Vagina (tissue), 2 donors: Measurements from ENCODE around the gene ATP8B1. TPM values are rescaled to one million over a fixed set of nuclear protein-coding genes. Genes with fewer than 3 reads are reported as not detected.
A peak's percentile ranks its signal among the peaks of the same experiment; 100 is the strongest.

Source experiments
- DNase-seq, 2 donors: peaks; one replicate each; pipeline ENCODE4 v3.0.0-alpha.2; 2017; ENCODE audit errors: extremely low spot score in 2 of 2
- H3K27ac ChIP-seq: fragments of 200-600 bp; sonication (generic); one replicate; pipeline ENCODE4 v1.5.1; 2019
- H3K27me3 ChIP-seq: fragments of 200-600 bp; sonication (generic); one replicate; pipeline ENCODE4 v1.5.1; 2019
- H3K36me3 ChIP-seq, 2 donors: fragments of 200-600 bp; sonication (generic); one replicate each; pipeline ENCODE4 v1.5.1; 2017 to 2019
- H3K4me1 ChIP-seq: fragments of 200-600 bp; sonication (generic); one replicate; pipeline ENCODE4 v1.5.1; 2019
- H3K4me3 ChIP-seq, 2 donors: fragments of 200-600 bp; sonication (generic); 1 replicate in 1 of 2; 2 replicates in 1 of 2; pipeline ENCODE4 v1.5.1; 2016 to 2019
- H3K9me3 ChIP-seq: fragments of 200-600 bp; sonication (generic); one replicate; pipeline ENCODE4 v1.5.1; 2019
- CTCF ChIP-seq, 3 experiments: fragments of 450-650 bp in 2 of 3; fragments of 200-600 bp in 1 of 3; sonication (generic) in 1 of 3; IDR thresholded peaks; one replicate each; pipeline ENCODE4 v1.5.1; 2017 to 2019; ENCODE audit warnings: antibody characterized with exemption in 3 of 3, mild to moderate bottlenecking in 2 of 3, moderate library complexity in 2 of 3
- POLR2A ChIP-seq, 2 donors: fragments of 450-650 bp; IDR thresholded peaks; one replicate each; pipeline ENCODE4 v1.6.1; 2017; ENCODE audit warnings: antibody characterized with exemption in 2 of 2, mild to moderate bottlenecking in 2 of 2, moderate library complexity in 2 of 2
- POLR2AphosphoS5 ChIP-seq, 2 donors: sonication (generic); formaldehyde crosslinking; IDR thresholded peaks; one replicate each; pipeline ENCODE4 v1.9.0; 2017; ENCODE audit warnings: antibody characterized with exemption in 2 of 2, mild to moderate bottlenecking in 2 of 2, low read depth in 1 of 2; ENCODE audit not compliant: insufficient read depth in 1 of 2
- intact Hi-C: fragments of 100-400 bp; cut with DNase I; formaldehyde crosslinking; loops from one replicate; pipeline ENCODE4 v1.15.1; 2023
- total RNA-seq: library from RNA; depleted of rRNA; stranded (reverse); fragments of >200 nt; gene quantifications from one replicate; pipeline ENCODE4 v1.2.3, GENCODE V29; 2016

The ATP8B1 gene
- total RNA-seq, 1 donor from 2014 or later = 41.5 TPM

- H3K36me3 ChIP-seq = peaks cover 0 to 13% of the 10 kb centered on the region in 2 donors
- no peak for DNase-seq
- H3K4me1 ChIP-seq = peaks cover 17% of the 10 kb centered on the region
- H3K4me3 ChIP-seq = no peak overlapping the region
- intact Hi-C loops = no loop called here
- H3K27ac ChIP-seq = no peak overlapping the region
- TF ChIP-seq POLR2AphosphoS5 (IDR thresholded peaks at IDR 0.05; ENCODE audit: insufficient read depth in 1 of 2, low read depth in 1 of 2) = peak in 1 of 2 donors; percentile 11
- TF ChIP-seq CTCF (IDR thresholded peaks at IDR 0.05) = no peak
- no peak for TF ChIP-seq POLR2A (IDR thresholded peaks at IDR 0.05)
- H3K27me3 ChIP-seq = no peaks in the 10 kb centered on the region
- no peaks in the 10 kb centered on the region for H3K9me3 ChIP-seq
Observed at GRCh38 chr18:57668021-57668420, 135.1 kb downstream of the ATP8B1 start.

GRCh38 chr18:57666818-57667497 is 136.2 kb downstream of the ATP8B1 start:
- intact Hi-C loops = no loop called here
- no peak for TF ChIP-seq POLR2A (IDR thresholded peaks at IDR 0.05)
- TF ChIP-seq POLR2AphosphoS5 (IDR thresholded peaks at IDR 0.05; ENCODE audit: insufficient read depth in 1 of 2, low read depth in 1 of 2) = no peak
- no peak for TF ChIP-seq CTCF (IDR thresholded peaks at IDR 0.05)
- Histone ChIP-seq H3K4me3 (no peak overlapping the region), H3K27ac (peak overlapping the region; percentile 14), H3K9me3 (no peaks in the 10 kb centered on the region), H3K27me3 (no peaks in the 10 kb centered on the region), H3K36me3 (peaks cover 0 to 14% of the 10 kb centered on the region in 2 donors), H3K4me1 (peaks cover 17% of the 10 kb centered on the region)
- DNase-seq = no peak

GRCh38 chr18:57664568-57665165 is 138.4 kb downstream of the ATP8B1 start:
- TF ChIP-seq POLR2AphosphoS5 (IDR thresholded peaks at IDR 0.05; ENCODE audit: insufficient read depth in 1 of 2, low read depth in 1 of 2) = no peak
- H3K27me3 ChIP-seq = no peaks in the 10 kb centered on the region
- DNase-seq = no peak
- no peak overlapping the region for H3K27ac ChIP-seq
- H3K4me3 ChIP-seq = no peak overlapping the region
- no peaks in the 10 kb centered on the region for H3K9me3 ChIP-seq
- H3K4me1 ChIP-seq = peaks cover 17% of the 10 kb centered on the region
- H3K36me3 ChIP-seq = peaks cover 0 to 22% of the 10 kb centered on the region in 2 donors
- intact Hi-C loops = no loop called here

- H3K4me3 ChIP-seq = no peak overlapping the region
- peaks cover 0 to 46% of the 10 kb centered on the region in 2 donors for H3K36me3 ChIP-seq
- peaks cover 5% of the 10 kb centered on the region for H3K4me1 ChIP-seq
- no peak overlapping the region for H3K27ac ChIP-seq
- no peak for DNase-seq
- no peak for TF ChIP-seq POLR2AphosphoS5 (IDR thresholded peaks at IDR 0.05; ENCODE audit: insufficient read depth in 1 of 2, low read depth in 1 of 2)
- no peak for TF ChIP-seq POLR2A (IDR thresholded peaks at IDR 0.05)
- TF ChIP-seq CTCF (IDR thresholded peaks at IDR 0.05) = no peak
- intact Hi-C loops = no loop called here
- no peaks in the 10 kb centered on the region for H3K9me3 ChIP-seq
- H3K27me3 ChIP-seq = no peaks in the 10 kb centered on the region
Observed at GRCh38 chr18:57660961-57661360, 142.2 kb downstream of the ATP8B1 start.

- TF ChIP-seq CTCF (IDR thresholded peaks at IDR 0.05) (no peak), POLR2AphosphoS5 (IDR thresholded peaks at IDR 0.05; ENCODE audit: insufficient read depth in 1 of 2, low read depth in 1 of 2) (no peak), POLR2A (IDR thresholded peaks at IDR 0.05) (no peak)
- Histone ChIP-seq H3K27ac (no peak overlapping the region), H3K36me3 (peaks cover 0 to 59% of the 10 kb centered on the region in 2 donors), H3K27me3 (no peaks in the 10 kb centered on the region), H3K9me3 (no peaks in the 10 kb centered on the region), H3K4me3 (no peak overlapping the region), H3K4me1 (no peaks in the 10 kb centered on the region)
- intact Hi-C loops = no loop called here
- DNase-seq = no peak
Observed at GRCh38 chr18:57659460-57660102, 143.5 kb downstream of the ATP8B1 start.
